Esophagus muscularis mucosa (tissue), 3 donors: ENCODE data around the gene PTPRT.

ENCODE experiments used
- POLR2A ChIP-seq: fragments of 450-650 bp; IDR thresholded peaks from one replicate; pipeline ENCODE4 v1.6.1; 2017; ENCODE audit warnings: antibody characterized with exemption, moderate library complexity, mild to moderate bottlenecking, low read depth
- TF ChIP-seq, protein P1 (sequence below), 3 experiments: fragments of 200-600 bp in 2 of 3; fragments of 450-650 bp in 1 of 3; sonication (generic) in 2 of 3; IDR thresholded peaks; one replicate each; pipeline ENCODE4 v1.5.1; 2017 to 2019; ENCODE audit warnings: antibody characterized with exemption in 3 of 3, mild to moderate bottlenecking in 2 of 3, moderate library complexity in 1 of 3

DNA sequence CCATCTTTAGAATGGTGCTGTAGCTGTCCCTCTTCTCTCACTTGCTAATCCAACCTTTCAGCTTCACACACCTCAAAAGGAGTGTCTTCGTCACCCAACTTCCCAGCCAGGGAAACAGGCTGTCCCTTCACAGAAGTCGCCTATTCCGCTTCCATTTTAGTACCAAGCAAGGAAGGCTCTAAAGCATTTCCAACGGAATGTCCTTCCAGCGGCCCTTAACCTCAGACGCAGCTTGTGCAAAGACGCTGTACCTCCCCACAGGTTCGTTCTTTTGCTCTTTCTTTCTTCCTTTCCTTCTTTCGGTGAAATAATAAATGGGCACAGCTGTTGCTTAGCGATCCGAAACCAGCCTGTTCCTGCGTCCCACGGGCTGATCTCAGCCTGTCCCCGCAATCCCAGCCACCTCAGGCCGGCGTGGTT lies 1.5 kb downstream of the PTPRT start:
- TF ChIP-seq, protein P1, sequence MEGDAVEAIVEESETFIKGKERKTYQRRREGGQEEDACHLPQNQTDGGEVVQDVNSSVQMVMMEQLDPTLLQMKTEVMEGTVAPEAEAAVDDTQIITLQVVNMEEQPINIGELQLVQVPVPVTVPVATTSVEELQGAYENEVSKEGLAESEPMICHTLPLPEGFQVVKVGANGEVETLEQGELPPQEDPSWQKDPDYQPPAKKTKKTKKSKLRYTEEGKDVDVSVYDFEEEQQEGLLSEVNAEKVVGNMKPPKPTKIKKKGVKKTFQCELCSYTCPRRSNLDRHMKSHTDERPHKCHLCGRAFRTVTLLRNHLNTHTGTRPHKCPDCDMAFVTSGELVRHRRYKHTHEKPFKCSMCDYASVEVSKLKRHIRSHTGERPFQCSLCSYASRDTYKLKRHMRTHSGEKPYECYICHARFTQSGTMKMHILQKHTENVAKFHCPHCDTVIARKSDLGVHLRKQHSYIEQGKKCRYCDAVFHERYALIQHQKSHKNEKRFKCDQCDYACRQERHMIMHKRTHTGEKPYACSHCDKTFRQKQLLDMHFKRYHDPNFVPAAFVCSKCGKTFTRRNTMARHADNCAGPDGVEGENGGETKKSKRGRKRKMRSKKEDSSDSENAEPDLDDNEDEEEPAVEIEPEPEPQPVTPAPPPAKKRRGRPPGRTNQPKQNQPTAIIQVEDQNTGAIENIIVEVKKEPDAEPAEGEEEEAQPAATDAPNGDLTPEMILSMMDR (IDR thresholded peaks at IDR 0.05) = no peak
- TF ChIP-seq POLR2A = no peak
